Raji (cell line): ENCODE results near the gene EFL1.

Experiments
- POLR2A ChIP-seq: IDR thresholded peaks from 2 replicates; pipeline ENCODE4 v1.6.1; 2011; ENCODE audit warnings: low read depth, low read length, control low read depth; ENCODE audit not compliant: insufficient read depth

EFL1 gene

DNA sequence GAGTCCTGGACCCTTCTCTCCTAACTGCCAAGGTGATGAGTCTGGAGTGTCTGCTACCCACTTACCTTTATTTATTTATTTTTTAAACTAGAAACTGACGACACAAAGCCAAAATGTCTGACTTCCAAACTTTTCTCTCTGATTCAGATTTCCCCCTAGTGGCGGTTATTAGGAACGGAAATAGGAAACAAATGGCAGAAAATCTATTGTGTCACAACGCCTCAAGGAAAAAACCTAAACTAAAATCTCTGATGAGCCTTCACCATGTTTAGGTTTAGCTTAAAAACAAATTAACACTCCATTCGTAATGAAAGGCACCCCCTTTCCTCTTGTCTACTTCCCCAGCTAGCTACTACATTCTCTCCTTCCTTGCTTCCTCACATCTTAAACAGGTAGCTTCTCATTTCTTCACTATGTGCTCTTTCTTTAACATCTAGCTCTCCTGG is 122.7 kb downstream of the EFL1 start:
- TF ChIP-seq POLR2A, result no peak

GRCh38 chr15:82138306-82138705 is 124.2 kb downstream of the EFL1 start:
- no peak for TF ChIP-seq POLR2A

GRCh38 chr15:82137261-82137660 is 125.3 kb downstream of the EFL1 start:
- TF ChIP-seq POLR2A, result no peak

DNA sequence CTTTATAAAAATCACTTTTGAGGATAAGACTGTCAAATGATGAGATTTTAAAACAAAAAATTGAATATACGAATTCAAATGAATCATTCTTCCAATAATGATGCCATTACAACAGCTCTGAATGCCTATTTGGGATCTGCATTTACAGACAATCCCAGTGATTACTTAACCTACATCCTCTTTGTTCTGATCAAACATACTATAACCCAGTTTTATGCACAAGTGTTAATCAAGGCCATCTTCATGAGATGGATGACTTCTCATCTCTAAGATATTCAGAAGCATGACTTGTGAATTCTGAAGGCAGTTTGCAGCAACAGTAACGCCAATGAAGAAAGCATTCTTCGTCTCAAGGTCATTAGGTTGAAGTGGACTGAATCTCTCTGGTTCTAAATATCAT is 126.4 kb downstream of the EFL1 start:
- TF ChIP-seq POLR2A, result no peak

DNA sequence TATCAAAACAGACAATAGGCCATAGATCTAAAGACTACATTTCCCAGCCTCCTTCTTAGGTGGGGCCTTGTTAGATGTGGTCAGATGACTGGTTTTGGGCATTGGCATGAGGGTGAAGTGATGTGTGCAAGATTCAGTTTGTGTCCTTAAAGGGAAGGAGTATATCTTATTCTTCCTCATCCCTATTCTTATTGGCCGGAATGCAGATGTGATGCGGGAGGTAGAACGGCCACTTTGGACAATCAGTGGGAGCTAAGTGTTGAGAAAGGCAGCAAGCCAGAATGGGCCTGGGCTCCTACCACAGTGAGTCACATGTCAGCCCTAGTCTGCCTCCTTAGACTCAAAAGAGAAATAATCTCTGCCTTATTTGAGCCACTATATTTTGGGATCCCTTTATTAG is 126.9 kb downstream of the EFL1 start:
- TF ChIP-seq POLR2A, result no peak

- TF ChIP-seq POLR2A, result no peak
These were observed 128.1 kb downstream of the EFL1 start for GRCh38 chr15:82134461-82134860.

- TF ChIP-seq POLR2A, result no peak
These were observed 129.3 kb downstream of the EFL1 start for GRCh38 chr15:82133251-82133650.

GRCh38 chr15:82132742-82133141 is 129.8 kb downstream of the EFL1 start:
- TF ChIP-seq POLR2A, result no peak

GRCh38 chr15:82132096-82132495 is 130.4 kb downstream of the EFL1 start:
- TF ChIP-seq POLR2A, result no peak

DNA sequence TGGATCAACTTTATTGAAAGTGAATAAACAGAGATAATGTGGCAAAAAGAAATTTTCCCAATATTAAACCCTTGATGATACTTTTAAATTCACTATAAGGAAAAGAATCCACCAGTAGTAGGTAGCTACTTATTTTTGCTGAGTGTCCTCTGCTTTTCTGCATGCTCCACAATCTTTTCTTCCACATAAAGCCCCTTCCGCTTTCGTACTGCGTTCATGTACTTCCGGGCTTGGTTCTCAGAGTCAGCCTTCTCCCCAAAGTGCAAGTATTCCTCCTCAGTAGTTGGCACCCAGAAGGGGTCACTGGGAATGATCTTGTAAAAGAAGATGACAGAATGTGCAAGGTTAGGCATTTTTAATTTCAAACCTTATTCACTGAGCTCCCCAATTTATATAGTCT is 132.3 kb downstream of the EFL1 start:
- TF ChIP-seq POLR2A, result no peak

- no peak for TF ChIP-seq POLR2A
These were observed 132.8 kb downstream of the EFL1 start for GRCh38 chr15:82129761-82130160.

GRCh38 chr15:82129149-82129692 is 133.3 kb downstream of the EFL1 start:
- TF ChIP-seq POLR2A, result no peak

DNA sequence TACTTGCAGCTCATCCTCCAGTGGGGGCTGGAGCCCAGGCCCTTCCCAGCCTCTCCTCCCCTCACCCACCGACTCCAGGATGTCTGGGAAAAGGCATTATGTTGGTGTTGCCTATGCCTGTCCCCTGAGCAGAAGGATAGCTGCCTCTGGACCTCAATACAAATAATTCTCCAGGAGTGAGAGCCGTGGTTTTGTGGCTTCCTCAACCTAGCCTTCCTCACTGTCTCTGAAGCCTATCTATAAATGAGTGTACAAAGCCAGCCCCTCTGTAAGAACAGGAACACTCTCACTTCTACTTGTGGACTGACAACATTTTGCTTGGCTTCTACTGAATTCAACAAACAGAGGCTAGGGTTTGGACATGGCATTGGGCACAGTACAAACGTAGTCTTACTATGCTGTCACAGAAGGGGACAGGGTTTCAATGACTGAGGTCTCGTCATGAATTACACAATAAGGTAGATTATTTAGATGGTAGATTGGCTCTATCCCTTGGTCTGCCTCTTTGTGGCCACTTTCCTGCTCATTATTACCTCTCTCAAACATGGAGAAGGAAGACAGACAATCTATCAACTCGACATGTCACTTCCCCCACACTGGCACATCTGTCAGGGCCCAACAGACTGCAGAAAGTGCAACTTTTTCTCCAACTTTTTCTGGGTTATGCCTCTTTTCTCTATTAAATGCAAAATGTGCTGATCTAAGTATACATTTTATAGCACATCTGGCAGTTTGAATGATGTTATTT is 134.0 kb downstream of the EFL1 start:
- no peak for TF ChIP-seq POLR2A

- no peak for TF ChIP-seq POLR2A
These were observed 135.0 kb downstream of the EFL1 start for GRCh38 chr15:82127581-82127980.

GRCh38 chr15:82126346-82126745 is 136.2 kb downstream of the EFL1 start:
- TF ChIP-seq POLR2A, result no peak

DNA sequence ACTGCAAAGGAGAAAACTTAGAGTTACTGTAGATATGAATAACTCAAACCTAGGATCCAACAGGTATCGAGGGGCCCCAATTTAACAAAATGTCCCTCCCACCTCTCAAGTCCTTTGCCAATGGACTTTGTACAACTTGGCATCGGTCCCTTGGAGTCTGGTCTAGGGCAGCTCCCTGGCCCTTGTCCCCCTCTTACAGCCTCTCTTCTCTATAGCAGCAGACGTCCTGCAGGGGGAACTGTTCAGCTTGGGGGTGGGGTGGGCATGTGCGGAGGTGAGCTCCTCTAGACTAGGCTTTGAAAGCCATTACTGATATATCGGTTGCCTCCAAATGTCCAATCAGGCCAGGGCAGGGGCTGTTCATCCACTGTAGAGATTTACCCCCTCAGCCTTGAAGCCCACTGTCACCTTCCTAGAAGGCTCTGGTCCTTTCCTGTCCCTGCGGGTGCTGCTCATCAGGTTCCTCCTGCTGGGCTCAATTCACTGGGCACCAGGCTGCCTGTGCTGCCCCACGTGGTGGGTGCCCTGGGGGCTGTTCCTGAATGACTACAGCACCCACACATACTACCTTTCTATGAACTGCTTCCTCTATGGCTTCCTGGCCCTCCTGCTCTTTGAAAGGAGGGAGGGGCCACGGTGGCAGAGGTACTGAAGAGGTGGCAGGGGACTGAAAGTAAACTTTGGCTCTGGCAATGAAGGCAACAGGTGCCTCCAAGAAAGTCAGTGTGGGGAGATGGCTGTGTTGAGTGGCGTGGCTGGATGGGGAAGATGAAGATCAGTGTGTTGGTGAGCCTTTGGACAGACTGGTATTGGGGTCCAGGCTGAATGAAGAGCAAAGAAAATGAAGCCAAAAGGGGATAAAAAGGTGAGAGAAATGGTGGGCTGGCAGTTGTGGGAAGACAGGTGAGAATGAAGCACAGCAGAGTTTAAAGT is 137.9 kb downstream of the EFL1 start:
- TF ChIP-seq POLR2A, result no peak
